Measurements from ENCODE around the gene NELL1. TPM values are rescaled to one million over a fixed set of nuclear protein-coding genes. Genes with fewer than 3 reads are reported as not detected.
"Not testable (repeated sequence)": the region's sequence is repeated elsewhere in the genome, so short reads cannot be mapped to it uniquely, and the experiment has no call there.

Gene NELL1
- polyA plus RNA-seq, 1 of the 3 experiments (the other 2 are of a cell fraction), result not detected

DNA sequence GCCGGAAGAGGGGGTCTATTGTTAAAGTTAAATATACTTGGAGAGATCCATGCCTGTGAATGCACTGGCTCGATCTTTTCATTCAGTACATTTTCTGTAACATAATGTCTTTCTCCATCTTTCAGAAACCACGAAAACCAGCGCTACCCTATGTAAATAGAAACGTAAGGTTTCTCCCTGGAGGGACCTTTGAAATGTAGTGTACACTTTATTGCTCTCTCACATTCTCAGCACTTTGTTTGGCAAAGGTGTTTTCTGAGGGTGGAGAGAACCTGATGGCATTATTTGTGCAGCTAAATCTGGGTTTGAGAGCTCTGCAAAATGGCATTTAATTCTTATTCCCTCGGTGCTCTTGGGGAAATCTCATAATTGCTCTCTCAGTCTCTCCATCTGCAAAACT lies 468.4 kb downstream of the NELL1 start (continued):
- no peak for TF ChIP-seq NFIC (IDR thresholded peaks at IDR 0.05; ENCODE audit: borderline replicate concordance)
- no peak for TF ChIP-seq TAF1 (IDR thresholded peaks at IDR 0.05; ENCODE audit: borderline replicate concordance, low read depth, low read length)

DNA sequence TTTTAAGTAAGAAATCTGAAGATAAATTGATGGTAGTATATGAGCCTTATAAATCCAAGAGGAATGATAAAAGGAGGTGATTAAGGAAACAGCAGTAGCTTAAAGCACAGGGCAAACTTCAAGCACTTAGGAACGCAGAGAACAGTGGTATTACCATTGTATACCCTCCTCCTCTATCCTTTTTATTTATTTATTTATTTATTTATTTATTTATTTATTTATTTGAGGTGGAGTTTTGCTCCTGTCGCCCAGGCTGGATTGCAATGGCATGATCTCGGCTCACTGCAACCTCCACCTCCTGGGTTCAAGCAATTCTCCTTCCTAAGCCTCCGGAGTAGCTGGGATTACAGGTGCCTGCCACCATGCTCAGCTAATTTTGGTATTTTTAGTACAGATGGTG lies 472.2 kb downstream of the NELL1 start:
- H2AFZ ChIP-seq (ENCODE audit: low read depth); H3K9ac ChIP-seq; DNase-seq; H3K9me2 ChIP-seq; H3K36me3 ChIP-seq (replicated peaks in 1 of 2; ENCODE audit: control insufficient read depth in 1 of 2, insufficient read depth in 2 of 2, low read length in 1 of 2); H3K9me3 ChIP-seq; H4K20me1 ChIP-seq (ENCODE audit: insufficient read depth); H3K4me1 ChIP-seq (ENCODE audit: control insufficient read depth in 1 of 2, insufficient read depth in 2 of 2, low read depth in 1 of 2, low read length in 1 of 2); H3F3A ChIP-seq (replicated peaks; ENCODE audit: insufficient read depth); H3K4me2 ChIP-seq; H3K27ac ChIP-seq (ENCODE audit: low read depth in 2 of 2, low read length in 1 of 2); POLR2A ChIA-PET; H3K27me3 ChIP-seq (ENCODE audit: insufficient read depth); H3K4me3 ChIP-seq (ENCODE audit: low read depth in 2 of 2, low read length in 1 of 2); H3K79me2 ChIP-seq (ENCODE audit: insufficient read depth): not testable (repeated sequence)
- CTCF ChIA-PET, result interaction anchor here (1.4 to 1.8 kb wide), 3 partner anchors 11 to 847 kb away, joined by 3 to 5 read pairs (median 4); no protein-coding TSS in a partner anchor
- 37% methylated on average over 4 of the region's 4 CpGs for WGBS (ENCODE audit: low lambda C conversion rate)

DNA sequence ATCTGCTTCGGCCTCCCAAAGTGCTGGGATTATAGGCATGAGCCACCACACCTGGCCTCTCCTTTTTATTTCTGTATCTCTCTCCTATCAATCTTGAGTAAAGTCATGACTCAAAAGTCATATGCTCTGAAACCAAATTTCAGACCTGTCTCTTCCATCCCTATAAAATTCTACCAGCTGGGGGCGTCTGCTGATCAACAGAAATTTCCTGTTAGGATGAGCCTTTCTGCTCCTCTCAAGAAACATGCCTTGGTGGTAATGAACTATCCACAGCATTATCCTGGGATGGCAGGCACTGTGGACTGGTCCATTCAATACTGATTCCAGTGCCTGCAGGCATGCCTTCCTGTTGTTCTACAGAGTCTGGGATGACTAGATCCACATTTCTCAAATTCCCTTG lies 472.6 kb downstream of the NELL1 start:
- H3K9me3 ChIP-seq, result no peaks in the 10 kb centered on the region
- no peaks in the 10 kb centered on the region for H3K9me2 ChIP-seq
- H3K4me1 ChIP-seq (ENCODE audit: control insufficient read depth in 1 of 2, insufficient read depth in 2 of 2, low read depth in 1 of 2, low read length in 1 of 2), result peaks cover 0 to 2% of the 10 kb centered on the region in 2 experiments; a peak in 2 of 4 replicates
- H3K27ac ChIP-seq (ENCODE audit: low read depth in 2 of 2, low read length in 1 of 2), result no peak overlapping the region
- DNase-seq, result peak; percentile 7
- WGBS (ENCODE audit: low lambda C conversion rate), result 32% methylated on average over 2 of the region's 2 CpGs
- no peak for TF ChIP-seq RXRA (IDR thresholded peaks at IDR 0.05; ENCODE audit: borderline replicate concordance, low read depth)
- TF ChIP-seq TAF1 (IDR thresholded peaks at IDR 0.05; ENCODE audit: borderline replicate concordance, low read depth, low read length), result no peak
- TF ChIP-seq ELF1 (IDR thresholded peaks at IDR 0.05), result no peak
- TF ChIP-seq RAD21 (IDR thresholded peaks at IDR 0.05; ENCODE audit: low read length), result peak; percentile 59
- no peak for TF ChIP-seq MXI1 (IDR thresholded peaks at IDR 0.05; ENCODE audit: low read depth, low read length)
- TF ChIP-seq SIN3A (IDR thresholded peaks at IDR 0.05; ENCODE audit: borderline replicate concordance, low read depth, low read length), result no peak
- no peak for TF ChIP-seq CHD2 (IDR thresholded peaks at IDR 0.05; ENCODE audit: low read length, partially characterized antibody)
- TF ChIP-seq YY1 (IDR thresholded peaks at IDR 0.05; ENCODE audit: low read depth), result no peak
- no peak for TF ChIP-seq FOSL2 (IDR thresholded peaks at IDR 0.05; ENCODE audit: borderline replicate concordance, low read depth)
- no peak overlapping the region for H3K4me3 ChIP-seq (ENCODE audit: low read depth in 2 of 2, low read length in 1 of 2)
- no peaks in the 10 kb centered on the region for H4K20me1 ChIP-seq (ENCODE audit: insufficient read depth)
- POLR2A ChIA-PET, result interaction anchor here (0.6 kb wide), 1 partner anchor 90 kb away, joined by 3 read pairs; no protein-coding TSS in a partner anchor
- H3K36me3 ChIP-seq (replicated peaks in 1 of 2; ENCODE audit: control insufficient read depth in 1 of 2, insufficient read depth in 2 of 2, low read length in 1 of 2), result no peaks in the 10 kb centered on the region
- H3K4me2 ChIP-seq, result no peak overlapping the region
- no peak overlapping the region for H3K9ac ChIP-seq
- CTCF ChIA-PET, result interaction anchor here (0.6 to 1.8 kb wide), 9 partner anchors 10 to 846 kb away, joined by 3 to 5 read pairs (median 3); no protein-coding TSS in a partner anchor
- no peaks in the 10 kb centered on the region for H3K79me2 ChIP-seq (ENCODE audit: insufficient read depth)
- no peaks in the 10 kb centered on the region for H3K27me3 ChIP-seq (ENCODE audit: insufficient read depth)
- H3F3A ChIP-seq (replicated peaks; ENCODE audit: insufficient read depth), result no peaks in the 10 kb centered on the region
- H2AFZ ChIP-seq (ENCODE audit: low read depth), result no peak overlapping the region

DNA sequence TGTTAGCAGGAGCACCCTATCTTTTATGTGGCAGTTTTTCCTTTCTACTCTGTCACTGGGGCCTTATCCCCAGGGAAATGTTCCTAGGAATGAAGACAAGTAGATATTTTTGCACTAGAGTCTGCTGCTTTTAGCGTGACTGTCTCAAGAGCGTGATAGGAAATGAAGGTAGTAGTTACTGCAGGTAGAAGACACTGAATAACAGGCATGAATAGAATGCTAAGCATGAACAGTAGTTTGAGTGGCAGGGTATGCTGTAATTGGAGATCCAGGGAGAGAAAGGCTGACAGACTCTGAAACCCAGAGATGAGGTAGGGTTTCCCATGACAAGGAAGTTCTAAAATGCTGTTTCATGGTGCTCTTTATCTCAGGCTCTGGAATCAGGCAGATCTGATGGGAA lies 475.1 kb downstream of the NELL1 start:
- Histone ChIP-seq H3K27ac (ENCODE audit: low read depth in 2 of 2, low read length in 1 of 2) (no peak overlapping the region), H3F3A (replicated peaks; ENCODE audit: insufficient read depth) (no peaks in the 10 kb centered on the region), H3K9me3 (no peaks in the 10 kb centered on the region), H3K4me3 (ENCODE audit: low read depth in 2 of 2, low read length in 1 of 2) (no peak overlapping the region), H2AFZ (ENCODE audit: low read depth) (no peak overlapping the region), H3K79me2 (ENCODE audit: insufficient read depth) (no peaks in the 10 kb centered on the region), H3K4me2 (no peak overlapping the region), H3K27me3 (ENCODE audit: insufficient read depth) (no peaks in the 10 kb centered on the region), H3K36me3 (replicated peaks in 1 of 2; ENCODE audit: control insufficient read depth in 1 of 2, insufficient read depth in 2 of 2, low read length in 1 of 2) (no peaks in the 10 kb centered on the region), H3K9me2 (no peaks in the 10 kb centered on the region), H4K20me1 (ENCODE audit: insufficient read depth) (no peaks in the 10 kb centered on the region), H3K9ac (no peak overlapping the region), H3K4me1 (ENCODE audit: control insufficient read depth in 1 of 2, insufficient read depth in 2 of 2, low read depth in 1 of 2, low read length in 1 of 2) (peaks cover 0 to 2% of the 10 kb centered on the region in 2 experiments; a peak in 2 of 4 replicates)
- POLR2A ChIA-PET, result no interaction called here
- 50% methylated on average over 2 of the region's 2 CpGs for WGBS (ENCODE audit: low lambda C conversion rate)
- CTCF ChIA-PET, result no interaction called here
- TF ChIP-seq, protein P1, sequence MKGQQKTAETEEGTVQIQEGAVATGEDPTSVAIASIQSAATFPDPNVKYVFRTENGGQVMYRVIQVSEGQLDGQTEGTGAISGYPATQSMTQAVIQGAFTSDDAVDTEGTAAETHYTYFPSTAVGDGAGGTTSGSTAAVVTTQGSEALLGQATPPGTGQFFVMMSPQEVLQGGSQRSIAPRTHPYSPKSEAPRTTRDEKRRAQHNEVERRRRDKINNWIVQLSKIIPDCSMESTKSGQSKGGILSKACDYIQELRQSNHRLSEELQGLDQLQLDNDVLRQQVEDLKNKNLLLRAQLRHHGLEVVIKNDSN (IDR thresholded peaks at IDR 0.05; ENCODE audit: borderline replicate concordance, low read depth), result no peak
- no peak for TF ChIP-seq YY1 (IDR thresholded peaks at IDR 0.05; ENCODE audit: low read depth)
- TF ChIP-seq, protein P2, sequence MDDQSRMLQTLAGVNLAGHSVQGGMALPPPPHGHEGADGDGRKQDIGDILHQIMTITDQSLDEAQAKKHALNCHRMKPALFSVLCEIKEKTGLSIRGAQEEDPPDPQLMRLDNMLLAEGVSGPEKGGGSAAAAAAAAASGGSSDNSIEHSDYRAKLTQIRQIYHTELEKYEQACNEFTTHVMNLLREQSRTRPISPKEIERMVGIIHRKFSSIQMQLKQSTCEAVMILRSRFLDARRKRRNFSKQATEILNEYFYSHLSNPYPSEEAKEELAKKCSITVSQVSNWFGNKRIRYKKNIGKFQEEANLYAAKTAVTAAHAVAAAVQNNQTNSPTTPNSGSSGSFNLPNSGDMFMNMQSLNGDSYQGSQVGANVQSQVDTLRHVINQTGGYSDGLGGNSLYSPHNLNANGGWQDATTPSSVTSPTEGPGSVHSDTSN (IDR thresholded peaks at IDR 0.05), result no peak
- TF ChIP-seq, protein P3, sequence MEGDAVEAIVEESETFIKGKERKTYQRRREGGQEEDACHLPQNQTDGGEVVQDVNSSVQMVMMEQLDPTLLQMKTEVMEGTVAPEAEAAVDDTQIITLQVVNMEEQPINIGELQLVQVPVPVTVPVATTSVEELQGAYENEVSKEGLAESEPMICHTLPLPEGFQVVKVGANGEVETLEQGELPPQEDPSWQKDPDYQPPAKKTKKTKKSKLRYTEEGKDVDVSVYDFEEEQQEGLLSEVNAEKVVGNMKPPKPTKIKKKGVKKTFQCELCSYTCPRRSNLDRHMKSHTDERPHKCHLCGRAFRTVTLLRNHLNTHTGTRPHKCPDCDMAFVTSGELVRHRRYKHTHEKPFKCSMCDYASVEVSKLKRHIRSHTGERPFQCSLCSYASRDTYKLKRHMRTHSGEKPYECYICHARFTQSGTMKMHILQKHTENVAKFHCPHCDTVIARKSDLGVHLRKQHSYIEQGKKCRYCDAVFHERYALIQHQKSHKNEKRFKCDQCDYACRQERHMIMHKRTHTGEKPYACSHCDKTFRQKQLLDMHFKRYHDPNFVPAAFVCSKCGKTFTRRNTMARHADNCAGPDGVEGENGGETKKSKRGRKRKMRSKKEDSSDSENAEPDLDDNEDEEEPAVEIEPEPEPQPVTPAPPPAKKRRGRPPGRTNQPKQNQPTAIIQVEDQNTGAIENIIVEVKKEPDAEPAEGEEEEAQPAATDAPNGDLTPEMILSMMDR (IDR thresholded peaks at IDR 0.05), result no peak
- TF ChIP-seq CHD2 (IDR thresholded peaks at IDR 0.05; ENCODE audit: low read length, partially characterized antibody), result no peak
- no peak for DNase-seq
